ENCODE data around the gene FLRT1.
A peak's percentile ranks its signal among the peaks of the same experiment; 100 is the strongest.

The FLRT1 gene

GRCh38 chr11:64008283-64008913 lies 27.3 kb upstream of the FLRT1 start:
- no peak for DNase-seq
- Histone ChIP-seq H3K27me3 (ENCODE audit: insufficient read depth, low read depth, severe bottlenecking) (no peaks in the 10 kb centered on the region), H3K4me3 (ENCODE audit: low read depth, low read length) (no peak overlapping the region), H3K27ac (peak overlapping the region; percentile 52), H3K9me3 (ENCODE audit: severe bottlenecking) (no peaks in the 10 kb centered on the region), H3K36me3 (no peaks in the 10 kb centered on the region)
- no peak for TF ChIP-seq CTCF (IDR thresholded peaks at IDR 0.05; ENCODE audit: low read depth, low read length)

GRCh38 chr11:64008914-64009633 lies 26.7 kb upstream of the FLRT1 start:
- TF ChIP-seq CTCF (IDR thresholded peaks at IDR 0.05; ENCODE audit: low read depth, low read length) = no peak
- no peaks in the 10 kb centered on the region for H3K27me3 ChIP-seq (ENCODE audit: insufficient read depth, low read depth, severe bottlenecking)
- no peak overlapping the region for H3K27ac ChIP-seq
- no peaks in the 10 kb centered on the region for H3K9me3 ChIP-seq (ENCODE audit: severe bottlenecking)
- no peak for DNase-seq
- H3K36me3 ChIP-seq = no peaks in the 10 kb centered on the region
- H3K4me3 ChIP-seq (ENCODE audit: low read depth, low read length) = no peak overlapping the region

GRCh38 chr11:64009710-64010109 lies 26.0 kb upstream of the FLRT1 start:
- Histone ChIP-seq H3K36me3 (no peaks in the 10 kb centered on the region), H3K27ac (no peak overlapping the region), H3K4me3 (ENCODE audit: low read depth, low read length) (no peak overlapping the region), H3K9me3 (ENCODE audit: severe bottlenecking) (no peaks in the 10 kb centered on the region), H3K27me3 (ENCODE audit: insufficient read depth, low read depth, severe bottlenecking) (no peaks in the 10 kb centered on the region)
- TF ChIP-seq CTCF (IDR thresholded peaks at IDR 0.05; ENCODE audit: low read depth, low read length) = no peak
- no peak for DNase-seq

GRCh38 chr11:64010783-64011182 lies 24.9 kb upstream of the FLRT1 start:
- H3K27me3 ChIP-seq (ENCODE audit: insufficient read depth, low read depth, severe bottlenecking) = no peaks in the 10 kb centered on the region
- no peak overlapping the region for H3K4me3 ChIP-seq (ENCODE audit: low read depth, low read length)
- H3K36me3 ChIP-seq = no peaks in the 10 kb centered on the region
- H3K27ac ChIP-seq = no peak overlapping the region
- TF ChIP-seq CTCF (IDR thresholded peaks at IDR 0.05; ENCODE audit: low read depth, low read length) = no peak
- no peaks in the 10 kb centered on the region for H3K9me3 ChIP-seq (ENCODE audit: severe bottlenecking)
- no peak for DNase-seq

- no peaks in the 10 kb centered on the region for H3K36me3 ChIP-seq
- no peaks in the 10 kb centered on the region for H3K27me3 ChIP-seq (ENCODE audit: insufficient read depth, low read depth, severe bottlenecking)
- TF ChIP-seq CTCF (IDR thresholded peaks at IDR 0.05; ENCODE audit: low read depth, low read length) = no peak
- no peak for DNase-seq
- no peaks in the 10 kb centered on the region for H3K9me3 ChIP-seq (ENCODE audit: severe bottlenecking)
- no peak overlapping the region for H3K4me3 ChIP-seq (ENCODE audit: low read depth, low read length)
- H3K27ac ChIP-seq = no peak overlapping the region
Measured at GRCh38 chr11:64011371-64011770, 24.4 kb upstream of the FLRT1 start.
